H1 (cell line): ENCODE results near the gene ADAMTS13. TPM values are rescaled to one million over a fixed set of nuclear protein-coding genes. Genes with fewer than 3 reads are reported as not detected.

ENCODE experiments used
- CTCF ChIA-PET: fragments of 300-600 bp; sonication (Branson Sonifier 250); formaldehyde crosslinking; loops from one replicate; lab custom pipeline; 2021; ENCODE audit not compliant: partially characterized antibody; lab: Charles Lee
- POLR2A ChIA-PET: fragments of 300-600 bp; sonication (Branson Sonifier 250); formaldehyde crosslinking; loops from one replicate; lab custom pipeline; 2021; ENCODE audit warnings: inconsistent platforms; ENCODE audit not compliant: partially characterized antibody; lab: Charles Lee
- DNase-seq, 2 experiments: peaks; one replicate each; pipeline versions ENCODE4 v3.0.0 to v3.0.0-alpha.2; 2010 to 2022; ENCODE audit warnings: low spot score in 2 of 2, low read depth in 1 of 2, mixed read lengths in 1 of 2
- FAIRE-seq: peaks from 2 replicates; lab custom pipeline; 2011; peaks lifted over from hg19 to GRCh38; lab: Jason Lieb, UNC
- H2AFZ ChIP-seq: 2 replicates; pipeline ENCODE4 v1.8.1; 2012; ENCODE audit warnings: low read length, inconsistent platforms
- H2AK5ac ChIP-seq: 2 replicates; pipeline ENCODE4 v1.6.1; 2013; ENCODE audit warnings: low read depth, low read length
- H2BK120ac ChIP-seq: replicated peaks from 2 replicates; pipeline ENCODE3; 2013; ENCODE audit warnings: low read depth, low read length, inconsistent platforms
- H2BK12ac ChIP-seq: 2 replicates; pipeline ENCODE4 v1.6.1; 2013; ENCODE audit warnings: low read depth, low read length
- H2BK15ac ChIP-seq: 2 replicates; pipeline ENCODE4 v1.6.1; 2013; ENCODE audit warnings: low read length
- H2BK20ac ChIP-seq: 2 replicates; pipeline ENCODE4 v1.6.1; 2013; ENCODE audit warnings: low read length
- H2BK5ac ChIP-seq: 2 replicates; pipeline ENCODE4 v1.6.1; 2013; ENCODE audit warnings: low read depth, low read length
- H3K14ac ChIP-seq: 2 replicates; pipeline ENCODE4 v1.6.1; 2013; ENCODE audit warnings: inconsistent platforms; ENCODE audit not compliant: insufficient read length
- H3K18ac ChIP-seq: 2 replicates; pipeline ENCODE4 v1.6.1; 2013; ENCODE audit warnings: low read length; ENCODE audit errors: extremely low read depth
- H3K23ac ChIP-seq: 2 replicates; pipeline ENCODE4 v1.6.1; 2013; ENCODE audit warnings: inconsistent platforms; ENCODE audit not compliant: insufficient read length
- H3K23me2 ChIP-seq: 2 replicates; pipeline ENCODE4 v1.6.1; 2013; ENCODE audit warnings: low read depth, low read length
- H3K27ac ChIP-seq: 2 replicates; pipeline ENCODE4 v1.6.1; 2011; ENCODE audit warnings: low read depth, low read length, inconsistent platforms
- H3K27me3 ChIP-seq, 4 experiments: replicated peaks in 1 of 4; 1 replicate in 1 of 4; 2 replicates in 3 of 4; pipeline versions ENCODE4 v1.6.1 to v1.8.1; 2011 to 2013; ENCODE audit warnings: low read length in 3 of 4, mild to moderate bottlenecking in 3 of 4, inconsistent platforms in 2 of 4, mixed read lengths in 2 of 4, moderate library complexity in 1 of 4; ENCODE audit not compliant: control insufficient read depth in 3 of 4, insufficient read depth in 3 of 4; ENCODE audit errors: extremely low read depth in 1 of 4
- H3K36me3 ChIP-seq, 4 experiments: 2 replicates each; pipeline versions ENCODE4 v1.6.1 to v1.8.1; 2011 to 2013; ENCODE audit warnings: mild to moderate bottlenecking in 4 of 4, low read length in 3 of 4, moderate library complexity in 2 of 4, control low read depth in 1 of 4, inconsistent platforms in 1 of 4; ENCODE audit not compliant: insufficient read depth in 4 of 4, control insufficient read depth in 2 of 4
- H3K4ac ChIP-seq: replicated peaks from 2 replicates; pipeline ENCODE3; 2013; ENCODE audit warnings: low read length, low read depth, mixed read lengths, inconsistent platforms; ENCODE audit not compliant: insufficient read length
- H3K4me1 ChIP-seq, 4 experiments: replicated peaks in 1 of 4; 1 replicate in 1 of 4; 2 replicates in 3 of 4; pipeline versions ENCODE4 v1.6.1 to v1.8.1; 2011 to 2013; ENCODE audit warnings: low read length in 3 of 4, inconsistent platforms in 2 of 4, mixed read lengths in 1 of 4; ENCODE audit not compliant: insufficient read depth in 4 of 4, control insufficient read depth in 3 of 4
- H3K4me2 ChIP-seq, 2 experiments: 2 replicates each; pipeline versions ENCODE4 v1.6.1 to v1.8.1; 2011 to 2013; ENCODE audit warnings: low read depth in 2 of 2, low read length in 2 of 2, control low read depth in 1 of 2, inconsistent platforms in 1 of 2, mild to moderate bottlenecking in 1 of 2; ENCODE audit not compliant: insufficient read depth in 1 of 2
- H3K4me3 ChIP-seq, 4 experiments: fragments of 200-600, 300-600 bp in 1 of 4; sonication (generic), shearing (Covaris generic), sonication (Bioruptor Twin) in 1 of 4; 2 replicates each; pipeline versions ENCODE4 v1.5.1 to v1.8.1; 2011 to 2016; ENCODE audit warnings: low read length in 4 of 4, low read depth in 3 of 4, control low read depth in 2 of 4, inconsistent platforms in 2 of 4, mild to moderate bottlenecking in 2 of 4, mixed read lengths in 1 of 4, moderate library complexity in 1 of 4; ENCODE audit not compliant: insufficient read depth in 2 of 4; ENCODE audit errors: extremely low read depth in 1 of 4
- H3K56ac ChIP-seq: replicated peaks from 2 replicates; pipeline ENCODE3; 2013; ENCODE audit warnings: low read depth, mild to moderate bottlenecking, mixed read lengths, low read length, inconsistent platforms; ENCODE audit not compliant: insufficient read length
- H3K79me1 ChIP-seq: 2 replicates; pipeline ENCODE4 v1.6.1; 2013; ENCODE audit warnings: low read depth, low read length, control low read depth
- H3K79me2 ChIP-seq, 2 experiments: 2 replicates each; pipeline versions ENCODE4 v1.6.1 to v1.8.1; 2012 to 2013; ENCODE audit warnings: low read length in 2 of 2, mild to moderate bottlenecking in 2 of 2, inconsistent platforms in 1 of 2; ENCODE audit not compliant: insufficient read depth in 2 of 2, control insufficient read depth in 1 of 2
- H3K9ac ChIP-seq, 4 experiments: replicated peaks in 1 of 4; 1 replicate in 1 of 4; 2 replicates in 3 of 4; pipeline versions ENCODE4 v1.6.1 to v1.8.1; 2011 to 2013; ENCODE audit warnings: low read depth in 3 of 4, low read length in 3 of 4, control low read depth in 2 of 4, mild to moderate bottlenecking in 2 of 4, moderate library complexity in 2 of 4, inconsistent platforms in 1 of 4; ENCODE audit errors: extremely low read depth in 1 of 4
- H3K9me3 ChIP-seq, 2 experiments: 2 replicates each; pipeline versions ENCODE4 v1.6.1 to v1.8.1; 2012 to 2013; ENCODE audit warnings: mild to moderate bottlenecking in 2 of 2, moderate library complexity in 2 of 2, control low read depth in 1 of 2, inconsistent platforms in 1 of 2, low read depth in 1 of 2, low read length in 1 of 2, mixed read lengths in 1 of 2; ENCODE audit not compliant: insufficient read depth in 2 of 2
- H4K20me1 ChIP-seq, 2 experiments: replicated peaks in 1 of 2; 2 replicates each; pipeline versions ENCODE3 to v1.8.1; 2011 to 2013; ENCODE audit warnings: inconsistent platforms in 2 of 2, low read length in 2 of 2, mild to moderate bottlenecking in 1 of 2; ENCODE audit not compliant: insufficient read depth in 2 of 2, control insufficient read depth in 1 of 2
- H4K5ac ChIP-seq: 2 replicates; pipeline ENCODE4 v1.6.1; 2013; ENCODE audit warnings: low read length, low read depth, mixed read lengths, inconsistent platforms; ENCODE audit not compliant: insufficient read length
- H4K8ac ChIP-seq: 2 replicates; pipeline ENCODE4 v1.8.0; 2013; ENCODE audit warnings: mild to moderate bottlenecking, moderate library complexity, low read length, inconsistent platforms; ENCODE audit not compliant: insufficient read depth; ENCODE audit errors: extremely low read depth
- H4K91ac ChIP-seq: replicated peaks from 2 replicates; pipeline ENCODE3; 2013; ENCODE audit warnings: low read length, mixed read lengths, inconsistent platforms; ENCODE audit not compliant: insufficient read length
- POLR2A ChIP-seq, 2 experiments: IDR thresholded peaks; 1 replicate in 1 of 2; 2 replicates in 1 of 2; pipeline ENCODE4 v1.6.1; 2011; ENCODE audit warnings: low read depth in 2 of 2, low read length in 2 of 2, mild to moderate bottlenecking in 2 of 2; ENCODE audit errors: control extremely low read depth in 1 of 2
- WGBS, 2 experiments: shearing (Covaris generic) in 1 of 2; methylation state at CpG; one replicate each; pipeline versions ENCODE4 v1.1.6 to v1.1.7; 2013 to 2015; ENCODE audit warnings: low lambda C conversion rate in 2 of 2, mixed read lengths in 2 of 2, inconsistent platforms in 1 of 2, low coverage in 1 of 2, missing lambda C conversion rate in 1 of 2; ENCODE audit not compliant: insufficient replicate concordance in 2 of 2, insufficient coverage in 1 of 2, insufficient read length in 1 of 2; ENCODE audit errors: extremely low coverage in 1 of 2, missing lambda C conversion rate in 1 of 2; 5-methylcytosine and 5-hydroxymethylcytosine counted together
- polyA plus RNA-seq, 7 experiments: library from polyadenylated mRNA; depleted of rRNA in 3 of 7; stranded (reverse) in 5 of 7; unstranded in 2 of 7; fragments of >200 nt in 5 of 7; fragments of 200-250 nt in 2 of 7; gene quantifications; 1 replicate in 5 of 7; 2 replicates in 1 of 7; 4 replicates in 1 of 7; pipeline versions ENCODE4 v1.2.1 to v1.2.3, GENCODE V29; 2011 to 2013; ENCODE audit warnings: missing spikeins in 2 of 7, mixed read lengths in 2 of 7
- total RNA-seq: library from RNA; stranded (reverse); fragmentation: NEBNext Ultra II Directional; extraction: Animal tissue kit (Norgen Biotek cat#: 25700); gene quantifications from 2 replicates; pipeline ENCODE4 v1.2.1, GENCODE V29; 2021
- TF ChIP-seq, protein P1 (sequence below): IDR thresholded peaks from 2 replicates; pipeline ENCODE4 v1.6.1; 2012; ENCODE audit warnings: low read length, inconsistent platforms

The ADAMTS13 gene
- total and polyA plus RNA-seq, 2 of the 8 experiments (the other 6 are each of a cell fraction or from before 2014, with no cell fraction given), result 4.4 to 5.8 TPM

DNA sequence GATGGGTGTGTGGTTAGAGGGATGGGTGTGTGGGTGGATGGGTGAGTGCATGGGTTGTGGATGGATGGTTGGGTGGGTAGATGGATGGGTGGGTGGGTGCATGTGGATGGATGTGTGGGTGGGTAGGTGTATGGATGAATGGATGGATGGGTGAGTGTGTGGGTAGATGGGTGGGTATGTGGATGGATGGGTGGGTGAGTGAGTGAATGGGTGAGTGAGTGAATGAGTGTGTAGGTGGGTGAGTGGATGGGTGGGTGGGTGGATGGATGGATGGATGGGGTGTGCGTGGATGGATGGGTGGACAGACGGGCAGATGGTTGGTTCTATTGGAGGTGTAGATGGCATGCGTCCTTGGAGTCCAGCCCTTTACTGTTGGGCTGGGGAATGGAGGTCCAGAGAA, 28.8 kb upstream of the ADAMTS13 start:
- no peak overlapping the region for H4K91ac ChIP-seq
- no peak overlapping the region for H2AK5ac ChIP-seq
- no peak overlapping the region for H2BK120ac ChIP-seq
- TF ChIP-seq, protein P1, sequence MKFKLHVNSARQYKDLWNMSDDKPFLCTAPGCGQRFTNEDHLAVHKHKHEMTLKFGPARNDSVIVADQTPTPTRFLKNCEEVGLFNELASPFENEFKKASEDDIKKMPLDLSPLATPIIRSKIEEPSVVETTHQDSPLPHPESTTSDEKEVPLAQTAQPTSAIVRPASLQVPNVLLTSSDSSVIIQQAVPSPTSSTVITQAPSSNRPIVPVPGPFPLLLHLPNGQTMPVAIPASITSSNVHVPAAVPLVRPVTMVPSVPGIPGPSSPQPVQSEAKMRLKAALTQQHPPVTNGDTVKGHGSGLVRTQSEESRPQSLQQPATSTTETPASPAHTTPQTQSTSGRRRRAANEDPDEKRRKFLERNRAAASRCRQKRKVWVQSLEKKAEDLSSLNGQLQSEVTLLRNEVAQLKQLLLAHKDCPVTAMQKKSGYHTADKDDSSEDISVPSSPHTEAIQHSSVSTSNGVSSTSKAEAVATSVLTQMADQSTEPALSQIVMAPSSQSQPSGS, result no peak
- TF ChIP-seq POLR2A (IDR thresholded peaks at IDR 0.05; ENCODE audit: control extremely low read depth in 1 of 2, low read depth in 2 of 2, low read length in 2 of 2), result no peak
- TF ChIP-seq, all 59 proteins: peak for 0
- no peaks in the 10 kb centered on the region for H3K79me2 ChIP-seq
- no peak overlapping the region for H3K9ac ChIP-seq
- H4K20me1 ChIP-seq, result peaks cover 0 to 2% of the 10 kb centered on the region in 2 experiments
- no peak overlapping the region for H2AFZ ChIP-seq
- H3K23me2 ChIP-seq, result peaks cover 12% of the 10 kb centered on the region; the same call in 1 of the 2 replicates
- H3K56ac ChIP-seq, result peak overlapping the region; percentile 32
- no peak overlapping the region for H2BK15ac ChIP-seq
- no peak overlapping the region for H2BK20ac ChIP-seq
- no peak overlapping the region for H4K5ac ChIP-seq
- no peaks in the 10 kb centered on the region for H3K79me1 ChIP-seq
- no peak overlapping the region for H3K23ac ChIP-seq
- H3K9me3 ChIP-seq, result peaks cover 4% of the 10 kb centered on the region in 2 experiments; a peak in 1 of 4 replicates
- no peak overlapping the region for H3K27ac ChIP-seq
- DNase-seq, result no peak
- no peaks in the 10 kb centered on the region for H3K4me1 ChIP-seq
- H3K4me3 ChIP-seq, result no peak overlapping the region
- H3K27me3 ChIP-seq, result no peaks in the 10 kb centered on the region; a peak in 3 of 7 replicates
- H2BK12ac ChIP-seq, result no peak overlapping the region
- no peaks in the 10 kb centered on the region for H3K36me3 ChIP-seq
- ChIA-PET POLR2A (interaction anchor here (1.3 kb wide), 1 partner anchor 11 kb away, joined by 4 read pairs; no protein-coding TSS in a partner anchor), CTCF (interaction anchor here (1.7 to 5.7 kb wide), 3 partner anchors 8 to 51 kb away, joined by 5 to 52 read pairs (median 15); no protein-coding TSS in a partner anchor)
- 100% methylated on average over 3 of the region's 3 CpGs; no CpG with 5 or more reads in 1 of the 2 experiments for WGBS, 2 experiments
- no peak overlapping the region for H4K8ac ChIP-seq
- FAIRE-seq, result no peak
- no peak overlapping the region for H2BK5ac ChIP-seq
- H3K4me2 ChIP-seq, result no peak overlapping the region
- H3K18ac ChIP-seq, result no peak overlapping the region
- no peak overlapping the region for H3K14ac ChIP-seq
- H3K4ac ChIP-seq, result no peak overlapping the region
